ENCODE results near the gene ANKRD6. TPM values are rescaled to one million over a fixed set of nuclear protein-coding genes. Genes with fewer than 3 reads are reported as not detected.

Gene ANKRD6
- polyA plus RNA-seq, 3 donors, result 0.93 to 3.0 (median 1.2) TPM

DNA sequence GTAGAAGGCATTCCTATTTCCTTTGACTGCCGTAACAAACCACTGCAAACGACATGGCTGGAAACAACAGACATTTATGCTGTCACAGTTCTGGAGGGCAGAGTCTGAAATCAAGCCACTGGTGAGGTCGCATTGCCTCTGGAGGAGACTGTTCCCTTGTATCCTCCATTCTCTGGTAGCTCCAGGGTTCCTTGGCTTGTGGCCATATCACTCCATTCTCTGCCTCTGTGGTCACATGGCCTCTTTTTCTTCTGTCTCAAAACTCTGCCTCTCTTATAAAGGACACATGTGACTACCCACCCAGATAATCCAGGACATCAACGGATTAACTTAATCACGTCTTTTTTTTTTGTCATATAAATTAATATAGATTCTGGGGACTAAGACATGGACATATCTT is 121.2 kb downstream of the ANKRD6 start:
- H3K27ac Mint-ChIP-seq, result no peak overlapping the region
- WGBS (ENCODE audit: insufficient coverage), result 95% methylated on average over 3 of the region's 5 CpGs
- Histone ChIP-seq H2AFZ (ENCODE audit: insufficient read depth, low read depth, low read length, poor library complexity, severe bottlenecking) (no peak overlapping the region), H3K9me3 (replicated peaks in 1 of 2; ENCODE audit: control insufficient read depth in 1 of 2, insufficient read depth in 1 of 2, low read length in 2 of 2) (peaks cover 0 to 4% of the 10 kb centered on the region in 2 donors), H3K36me3 (replicated peaks in 1 of 2; ENCODE audit: control insufficient read depth in 1 of 2, insufficient read depth in 2 of 2, low read length in 2 of 2) (no peaks in the 10 kb centered on the region), H3K4me1 (ENCODE audit: control insufficient read depth in 1 of 2, insufficient read depth in 2 of 2, low read length in 2 of 2) (no peaks in the 10 kb centered on the region), H3K79me2 (ENCODE audit: insufficient read depth, low read length) (no peaks in the 10 kb centered on the region), H3K4me3 (replicated peaks in 1 of 3; ENCODE audit: low read depth in 2 of 3, low read length in 3 of 3) (no peak overlapping the region), H3K4me2 (replicated peaks; ENCODE audit: extremely low read depth, low read length, poor library complexity, severe bottlenecking) (no peak overlapping the region), H3K27ac (ENCODE audit: low read depth in 1 of 2, low read length in 2 of 2) (no peak overlapping the region), H3K9ac (ENCODE audit: insufficient read depth, low read length, poor library complexity, severe bottlenecking) (no peak overlapping the region), H4K20me1 (ENCODE audit: insufficient read depth, low read length) (no peaks in the 10 kb centered on the region), H3K27me3 (ENCODE audit: control insufficient read depth in 2 of 2, insufficient read depth in 2 of 2, low read length in 2 of 2) (no peaks in the 10 kb centered on the region)
- H3K27me3 Mint-ChIP-seq (ENCODE audit: low read depth in 3 of 3), result peaks cover 1 to 4% (median 3%) of the 10 kb centered on the region in 3 donors
- intact Hi-C loops (cut with micrococcal nuclease), result no loop called here
- TF ChIP-seq, protein P1, sequence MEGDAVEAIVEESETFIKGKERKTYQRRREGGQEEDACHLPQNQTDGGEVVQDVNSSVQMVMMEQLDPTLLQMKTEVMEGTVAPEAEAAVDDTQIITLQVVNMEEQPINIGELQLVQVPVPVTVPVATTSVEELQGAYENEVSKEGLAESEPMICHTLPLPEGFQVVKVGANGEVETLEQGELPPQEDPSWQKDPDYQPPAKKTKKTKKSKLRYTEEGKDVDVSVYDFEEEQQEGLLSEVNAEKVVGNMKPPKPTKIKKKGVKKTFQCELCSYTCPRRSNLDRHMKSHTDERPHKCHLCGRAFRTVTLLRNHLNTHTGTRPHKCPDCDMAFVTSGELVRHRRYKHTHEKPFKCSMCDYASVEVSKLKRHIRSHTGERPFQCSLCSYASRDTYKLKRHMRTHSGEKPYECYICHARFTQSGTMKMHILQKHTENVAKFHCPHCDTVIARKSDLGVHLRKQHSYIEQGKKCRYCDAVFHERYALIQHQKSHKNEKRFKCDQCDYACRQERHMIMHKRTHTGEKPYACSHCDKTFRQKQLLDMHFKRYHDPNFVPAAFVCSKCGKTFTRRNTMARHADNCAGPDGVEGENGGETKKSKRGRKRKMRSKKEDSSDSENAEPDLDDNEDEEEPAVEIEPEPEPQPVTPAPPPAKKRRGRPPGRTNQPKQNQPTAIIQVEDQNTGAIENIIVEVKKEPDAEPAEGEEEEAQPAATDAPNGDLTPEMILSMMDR (IDR thresholded peaks at IDR 0.05), result no peak
- H3K4me3 Mint-ChIP-seq, result no peak overlapping the region
- no peaks in the 10 kb centered on the region for H3K4me1 Mint-ChIP-seq
- H3K36me3 Mint-ChIP-seq, result no peaks in the 10 kb centered on the region
- peaks cover 0 to 8% (median 5%) of the 10 kb centered on the region in 7 donors for H3K9me3 Mint-ChIP-seq
- no peak for DNase-seq

DNA sequence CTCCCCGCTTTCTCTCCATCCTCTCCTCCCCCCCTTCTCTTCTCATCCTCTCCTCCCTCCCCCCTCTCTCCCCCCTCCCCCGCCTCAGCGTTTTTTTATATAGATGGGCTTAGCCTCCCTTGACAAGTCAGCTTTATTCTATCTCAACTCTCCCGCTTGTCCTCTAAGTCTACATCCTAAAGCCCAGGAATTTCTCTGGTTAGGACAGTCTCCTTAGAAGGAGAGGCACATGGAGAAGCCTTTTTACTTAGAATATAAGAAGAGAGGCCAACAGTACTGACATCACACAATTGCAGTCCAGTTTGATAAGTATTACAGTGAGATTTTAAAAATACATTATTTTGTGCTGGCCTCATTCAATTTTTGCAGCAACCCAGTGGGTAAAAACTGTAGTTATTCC is 122.1 kb downstream of the ANKRD6 start:
- Mint-ChIP-seq H3K4me3 (no peak overlapping the region), H3K27me3 (ENCODE audit: low read depth in 3 of 3) (peaks cover 1 to 4% (median 4%) of the 10 kb centered on the region in 3 donors), H3K27ac (no peak overlapping the region), H3K9me3 (peaks cover 0 to 8% (median 5%) of the 10 kb centered on the region in 7 donors), H3K4me1 (no peaks in the 10 kb centered on the region), H3K36me3 (no peaks in the 10 kb centered on the region)
- H3K36me3 ChIP-seq (replicated peaks in 1 of 2; ENCODE audit: control insufficient read depth in 1 of 2, insufficient read depth in 2 of 2, low read length in 2 of 2), result no peaks in the 10 kb centered on the region
- DNase-seq, result no peak
- H3K27me3 ChIP-seq (ENCODE audit: control insufficient read depth in 2 of 2, insufficient read depth in 2 of 2, low read length in 2 of 2), result no peaks in the 10 kb centered on the region
- no peaks in the 10 kb centered on the region for H3K4me1 ChIP-seq (ENCODE audit: control insufficient read depth in 1 of 2, insufficient read depth in 2 of 2, low read length in 2 of 2)
- no peak overlapping the region for H3K9ac ChIP-seq (ENCODE audit: insufficient read depth, low read length, poor library complexity, severe bottlenecking)
- H3K27ac ChIP-seq (ENCODE audit: low read depth in 1 of 2, low read length in 2 of 2), result no peak overlapping the region
- TF ChIP-seq, protein P1 (IDR thresholded peaks at IDR 0.05), result no peak
- intact Hi-C loops (cut with micrococcal nuclease), result no loop called here
- peaks cover 0 to 4% of the 10 kb centered on the region in 2 donors for H3K9me3 ChIP-seq (replicated peaks in 1 of 2; ENCODE audit: control insufficient read depth in 1 of 2, insufficient read depth in 1 of 2, low read length in 2 of 2)
- WGBS (ENCODE audit: insufficient coverage), result no CpG with 5 or more reads among the region's 4 CpGs
- H3K4me3 ChIP-seq (replicated peaks in 1 of 3; ENCODE audit: low read depth in 2 of 3, low read length in 3 of 3), result no peak overlapping the region
- no peak overlapping the region for H3K4me2 ChIP-seq (replicated peaks; ENCODE audit: extremely low read depth, low read length, poor library complexity, severe bottlenecking)
- no peaks in the 10 kb centered on the region for H3K79me2 ChIP-seq (ENCODE audit: insufficient read depth, low read length)
- H2AFZ ChIP-seq (ENCODE audit: insufficient read depth, low read depth, low read length, poor library complexity, severe bottlenecking), result no peak overlapping the region
- no peaks in the 10 kb centered on the region for H4K20me1 ChIP-seq (ENCODE audit: insufficient read depth, low read length)
